Stimulated activated CD4-positive, alpha-beta T cell treated with anti-CD3 and anti-CD28 coated beads, Interleukin-12 subunit alpha, Interleukin-12 subunit beta, amount 100 ng/mL, for 48 hours (primary cell): Measurements from ENCODE around the gene ZBTB8A.

Source experiments
- DNase-seq, 3 donors: peaks; one replicate each; pipeline ENCODE4 v3.0.0-alpha.2; 2020; ENCODE audit warnings: low read depth in 2 of 3, low spot score in 1 of 3

ZBTB8A gene

DNA sequence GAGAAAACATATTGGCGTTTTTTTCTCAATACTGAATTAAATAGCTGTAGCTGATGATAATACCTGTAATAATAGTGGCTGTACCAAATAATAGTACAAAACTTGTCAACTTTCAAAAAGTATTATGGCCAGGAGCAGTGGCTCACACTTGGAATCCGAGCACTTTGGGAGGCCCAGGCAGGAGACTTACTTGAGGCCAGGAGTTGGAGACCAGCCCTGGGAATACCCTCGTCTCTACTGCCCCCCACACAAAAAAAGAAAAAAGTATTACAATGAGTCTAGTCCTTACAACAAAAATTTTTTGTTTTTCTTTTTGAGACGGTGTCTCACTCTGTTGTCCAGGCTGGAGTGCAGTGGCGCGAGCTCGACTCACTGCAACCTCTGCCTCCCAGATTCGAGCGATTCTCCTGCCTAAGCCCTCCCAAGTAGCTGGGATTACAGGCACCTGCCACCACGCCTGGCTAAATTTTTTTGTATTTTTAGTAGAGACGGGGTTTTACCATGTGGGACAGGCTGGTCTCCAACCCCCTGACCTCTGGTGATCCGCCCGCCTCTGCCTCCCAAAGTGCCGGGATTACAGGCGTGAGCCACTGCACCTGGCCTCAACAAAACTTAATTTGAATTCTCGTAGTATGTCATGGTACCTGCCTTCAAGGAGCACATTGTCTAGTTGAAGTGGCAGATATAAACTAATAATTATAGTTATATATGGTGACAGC is 113.2 kb downstream of the ZBTB8A start:
- no peak for DNase-seq
